Measurements from ENCODE around the gene IL33.

IL33 gene

DNA sequence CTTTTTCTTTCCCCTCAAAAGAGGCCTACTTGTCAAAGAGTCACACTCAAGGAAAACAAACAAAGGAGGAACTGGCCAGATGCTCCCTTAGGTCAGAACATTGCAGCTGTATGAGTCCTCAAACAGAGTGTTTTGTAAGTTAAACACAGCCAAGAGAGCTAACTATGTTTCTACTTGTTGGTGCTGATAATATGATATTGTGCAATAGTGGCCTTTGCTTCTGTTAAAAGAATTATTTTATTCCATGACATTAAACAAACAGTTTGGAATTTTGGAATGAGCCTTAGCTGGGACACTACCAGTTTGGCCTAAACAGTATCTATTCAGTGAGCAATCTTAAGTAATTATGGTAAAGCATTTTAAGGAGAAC is 56.6 kb downstream of the IL33 start:
- H3K27ac Mint-ChIP-seq = no peak overlapping the region
- H3K36me3 Mint-ChIP-seq (ENCODE audit: low read depth) = no peaks in the 10 kb centered on the region
- no peaks in the 10 kb centered on the region for H3K27me3 Mint-ChIP-seq (ENCODE audit: low read depth)
- H3K9me3 Mint-ChIP-seq = no peaks in the 10 kb centered on the region
- H3K4me1 Mint-ChIP-seq = no peaks in the 10 kb centered on the region
- TF ChIP-seq, protein P1, sequence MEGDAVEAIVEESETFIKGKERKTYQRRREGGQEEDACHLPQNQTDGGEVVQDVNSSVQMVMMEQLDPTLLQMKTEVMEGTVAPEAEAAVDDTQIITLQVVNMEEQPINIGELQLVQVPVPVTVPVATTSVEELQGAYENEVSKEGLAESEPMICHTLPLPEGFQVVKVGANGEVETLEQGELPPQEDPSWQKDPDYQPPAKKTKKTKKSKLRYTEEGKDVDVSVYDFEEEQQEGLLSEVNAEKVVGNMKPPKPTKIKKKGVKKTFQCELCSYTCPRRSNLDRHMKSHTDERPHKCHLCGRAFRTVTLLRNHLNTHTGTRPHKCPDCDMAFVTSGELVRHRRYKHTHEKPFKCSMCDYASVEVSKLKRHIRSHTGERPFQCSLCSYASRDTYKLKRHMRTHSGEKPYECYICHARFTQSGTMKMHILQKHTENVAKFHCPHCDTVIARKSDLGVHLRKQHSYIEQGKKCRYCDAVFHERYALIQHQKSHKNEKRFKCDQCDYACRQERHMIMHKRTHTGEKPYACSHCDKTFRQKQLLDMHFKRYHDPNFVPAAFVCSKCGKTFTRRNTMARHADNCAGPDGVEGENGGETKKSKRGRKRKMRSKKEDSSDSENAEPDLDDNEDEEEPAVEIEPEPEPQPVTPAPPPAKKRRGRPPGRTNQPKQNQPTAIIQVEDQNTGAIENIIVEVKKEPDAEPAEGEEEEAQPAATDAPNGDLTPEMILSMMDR (IDR thresholded peaks at IDR 0.05; ENCODE audit: unreplicated experiment in 3 of 3) = no peak
- H3K4me3 Mint-ChIP-seq = no peak overlapping the region

DNA sequence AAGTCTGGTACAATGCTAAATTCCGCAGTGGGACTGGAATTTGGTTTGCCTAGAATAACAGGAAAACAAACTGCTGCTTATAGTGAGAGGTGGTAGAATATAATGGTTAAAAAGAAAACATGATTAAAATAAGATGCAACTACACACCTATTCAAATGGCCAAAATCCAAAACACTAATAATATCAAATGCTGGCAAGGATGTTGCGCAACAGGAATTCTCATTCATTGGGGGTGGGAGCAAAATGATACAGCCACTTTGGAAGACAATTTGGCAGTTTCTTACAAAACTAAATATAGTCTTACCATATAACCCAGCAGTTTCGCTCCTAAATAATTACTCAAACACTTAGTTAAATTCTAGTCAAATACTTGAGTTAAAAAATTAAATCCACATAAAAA is 61.8 kb downstream of the IL33 start:
- TF ChIP-seq, protein P1 (IDR thresholded peaks at IDR 0.05; ENCODE audit: unreplicated experiment in 3 of 3) = no peak
- Mint-ChIP-seq H3K4me3 (no peak overlapping the region), H3K4me1 (no peaks in the 10 kb centered on the region), H3K27ac (no peak overlapping the region), H3K36me3 (ENCODE audit: low read depth) (no peaks in the 10 kb centered on the region), H3K9me3 (no peaks in the 10 kb centered on the region), H3K27me3 (ENCODE audit: low read depth) (no peaks in the 10 kb centered on the region)

DNA sequence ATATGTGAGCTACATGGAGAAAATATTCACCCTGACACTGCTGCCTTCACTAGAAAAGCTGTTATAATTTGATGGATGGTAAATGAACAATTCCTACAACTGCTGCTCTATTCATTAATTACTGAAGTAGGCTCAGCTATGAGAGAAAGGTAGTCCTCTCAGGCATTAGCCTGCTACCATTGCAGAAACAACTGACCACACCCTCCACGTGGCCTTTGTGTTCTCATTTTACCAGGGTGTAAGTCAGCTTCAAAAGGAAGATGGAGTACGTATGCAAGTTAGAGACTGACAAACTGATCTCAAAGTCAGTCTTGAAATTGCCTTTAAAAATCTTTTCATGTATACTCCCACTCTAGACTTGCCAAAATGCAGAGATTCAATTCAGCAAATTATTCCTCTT is 86.3 kb downstream of the IL33 start:
- Mint-ChIP-seq H3K27ac (no peak overlapping the region), H3K4me1 (no peaks in the 10 kb centered on the region), H3K4me3 (no peak overlapping the region), H3K9me3 (no peaks in the 10 kb centered on the region), H3K27me3 (ENCODE audit: low read depth) (no peaks in the 10 kb centered on the region), H3K36me3 (ENCODE audit: low read depth) (no peaks in the 10 kb centered on the region)
- TF ChIP-seq, protein P1 (IDR thresholded peaks at IDR 0.05; ENCODE audit: unreplicated experiment in 3 of 3) = no peak

DNA sequence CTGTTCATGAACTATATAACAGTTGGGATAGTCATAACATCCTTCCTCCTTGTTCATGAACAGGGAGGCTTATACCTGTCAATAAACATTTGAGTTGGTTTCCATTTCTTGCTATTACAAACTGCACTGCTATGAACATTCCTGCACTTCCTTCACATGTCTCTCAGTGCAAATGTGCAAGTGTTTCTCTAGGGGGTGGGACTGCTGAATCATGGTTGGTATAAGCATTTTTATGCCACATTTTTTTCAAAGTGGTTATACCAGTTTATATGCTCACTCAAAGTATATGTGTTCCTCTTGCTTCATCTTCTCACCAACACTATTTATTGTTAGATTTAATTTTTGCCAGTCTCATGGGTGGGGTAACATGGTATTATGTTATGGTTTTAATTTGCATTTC is 86.8 kb downstream of the IL33 start:
- H3K27ac Mint-ChIP-seq = no peak overlapping the region
- H3K4me3 Mint-ChIP-seq = no peak overlapping the region
- H3K4me1 Mint-ChIP-seq = no peaks in the 10 kb centered on the region
- TF ChIP-seq, protein P1 (IDR thresholded peaks at IDR 0.05; ENCODE audit: unreplicated experiment in 3 of 3) = no peak
- H3K36me3 Mint-ChIP-seq (ENCODE audit: low read depth) = no peaks in the 10 kb centered on the region
- H3K9me3 Mint-ChIP-seq = no peaks in the 10 kb centered on the region
- H3K27me3 Mint-ChIP-seq (ENCODE audit: low read depth) = no peaks in the 10 kb centered on the region

DNA sequence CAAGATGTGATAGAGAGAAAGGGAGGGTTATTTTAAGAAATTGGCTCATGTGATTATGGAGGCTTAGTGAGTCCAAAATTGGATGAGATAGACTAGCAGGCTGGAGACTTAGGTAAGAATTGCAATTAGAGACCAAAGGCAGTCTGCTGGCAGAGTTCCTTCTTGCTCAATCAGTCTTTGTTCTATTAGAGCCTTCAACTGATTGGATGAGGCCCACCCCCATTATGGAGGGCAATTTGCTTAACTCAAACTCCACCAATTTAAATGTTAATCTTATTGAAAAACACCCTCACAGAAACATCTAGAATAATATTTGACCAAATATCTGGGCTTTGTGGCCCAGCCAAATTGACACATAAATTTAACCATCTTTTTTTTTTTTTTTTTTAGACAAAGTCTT is 88.6 kb downstream of the IL33 start:
- TF ChIP-seq, protein P1 (IDR thresholded peaks at IDR 0.05; ENCODE audit: unreplicated experiment in 3 of 3) = no peak
- no peaks in the 10 kb centered on the region for H3K4me1 Mint-ChIP-seq
- no peak overlapping the region for H3K27ac Mint-ChIP-seq
- no peaks in the 10 kb centered on the region for H3K27me3 Mint-ChIP-seq (ENCODE audit: low read depth)
- H3K4me3 Mint-ChIP-seq = no peak overlapping the region
- no peaks in the 10 kb centered on the region for H3K36me3 Mint-ChIP-seq (ENCODE audit: low read depth)
- no peaks in the 10 kb centered on the region for H3K9me3 Mint-ChIP-seq

DNA sequence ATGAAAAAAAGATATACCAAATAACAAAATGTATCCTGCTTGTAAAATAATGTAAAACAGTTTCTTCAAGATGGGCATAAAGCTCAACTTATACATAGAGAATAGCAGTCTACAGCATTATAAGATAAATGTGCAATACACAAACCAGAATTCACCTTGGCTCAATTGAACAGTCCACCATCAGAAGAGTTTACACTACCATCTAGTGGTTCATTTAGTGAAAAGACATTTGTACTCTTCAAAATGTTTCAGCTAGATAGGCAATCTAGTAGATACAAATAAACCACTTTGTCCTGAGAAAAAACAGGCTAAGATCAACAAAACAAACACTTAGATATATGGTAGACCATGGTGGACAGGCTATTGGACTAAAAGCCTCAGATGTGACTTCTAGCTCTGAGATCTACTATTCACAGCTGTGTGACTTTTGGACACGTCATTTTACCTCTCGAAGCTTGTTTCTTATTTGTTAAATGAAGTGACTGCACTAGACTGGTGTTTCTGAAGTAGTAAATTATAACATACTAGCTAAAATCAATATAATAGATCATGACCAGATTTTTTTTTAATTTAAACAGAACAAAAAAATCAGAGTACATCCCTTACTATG is 90.5 kb downstream of the IL33 start:
- H3K9me3 Mint-ChIP-seq = no peaks in the 10 kb centered on the region
- no peak overlapping the region for H3K27ac Mint-ChIP-seq
- no peak overlapping the region for H3K4me3 Mint-ChIP-seq
- no peaks in the 10 kb centered on the region for H3K27me3 Mint-ChIP-seq (ENCODE audit: low read depth)
- H3K4me1 Mint-ChIP-seq = no peaks in the 10 kb centered on the region
- no peaks in the 10 kb centered on the region for H3K36me3 Mint-ChIP-seq (ENCODE audit: low read depth)
- TF ChIP-seq, protein P1 (IDR thresholded peaks at IDR 0.05; ENCODE audit: unreplicated experiment in 3 of 3) = peak; percentile 62 to 68 (median 65)
